GM12878 (cell line): ENCODE data around the gene HOXB6. TPM values are rescaled to one million over a fixed set of nuclear protein-coding genes. Genes with fewer than 3 reads are reported as not detected.

ENCODE experiments used
- ATAC-seq: fragments of 200-7000 bp; cut with Tn5 transposase; 3 replicates; pipeline ENCODE4 v1.9.1; 2020; ENCODE audit warnings: mild to moderate bottlenecking, moderate library complexity
- BruUV-seq: library from RNA; stranded (reverse); fragments of 400-500 nt; replicated peaks from 2 replicates; lab custom pipeline; 2021; lab: Mats Ljungman, UMichigan
- CTCF ChIA-PET: fragments of 300-600 bp; sonication (Branson Sonifier 250); formaldehyde crosslinking; extraction: SDS; loops from one replicate; lab custom pipeline; 2021; ENCODE audit warnings: inconsistent platforms; lab: Yijun Ruan, JAX
- POLR2A ChIA-PET: fragments of 350-600 bp; formaldehyde crosslinking; extraction: SDS; loops from one replicate; lab custom pipeline; 2021; ENCODE audit warnings: inconsistent platforms; lab: Charles Lee
- RAD21 ChIA-PET: fragments of 300-600 bp; sonication (Branson Sonifier 250); formaldehyde crosslinking; loops from one replicate; lab custom pipeline; 2023; ENCODE audit warnings: antibody characterized with exemption; ENCODE audit not compliant: unreplicated experiment; lab: Charles Lee
- SMC1A ChIA-PET: fragments of 300-600 bp; sonication (Branson Sonifier 250); formaldehyde crosslinking; loops from one replicate; lab custom pipeline; 2023; ENCODE audit not compliant: unreplicated experiment, uncharacterized antibody; lab: Charles Lee
- DNase-seq: peaks from one replicate; pipeline ENCODE4 v3.0.0-alpha.2; 2011; ENCODE audit warnings: low read depth, low spot score
- FAIRE-seq: peaks from 3 replicates; lab custom pipeline; 2011; peaks lifted over from hg19 to GRCh38; lab: Jason Lieb, UNC
- H2AFZ ChIP-seq: 2 replicates; pipeline ENCODE4 v1.6.0; 2011; ENCODE audit warnings: low read depth, low read length, control low read depth; ENCODE audit not compliant: control insufficient read depth
- H3K27ac ChIP-seq: 2 replicates; pipeline ENCODE4 v1.5.1; 2011; ENCODE audit warnings: control low read depth; ENCODE audit not compliant: control insufficient read depth, insufficient read depth
- H3K27me3 ChIP-seq, 2 experiments: replicated peaks in 1 of 2; 2 replicates each; pipeline versions ENCODE4 v1.6.0 to v1.6.1; 2011; ENCODE audit warnings: low read length in 1 of 2; ENCODE audit not compliant: control insufficient read depth in 2 of 2, insufficient read depth in 2 of 2
- H3K36me3 ChIP-seq, 2 experiments: 2 replicates each; pipeline ENCODE4 v1.5.1; 2011; ENCODE audit warnings: low read length in 1 of 2; ENCODE audit not compliant: control insufficient read depth in 2 of 2, insufficient read depth in 2 of 2
- H3K4me1 ChIP-seq: 2 replicates; pipeline ENCODE4 v1.6.1; 2011; ENCODE audit warnings: mild to moderate bottlenecking, low read length, moderate library complexity, mixed read lengths; ENCODE audit not compliant: control insufficient read depth, insufficient read depth
- H3K4me2 ChIP-seq: 2 replicates; pipeline ENCODE4 v1.6.0; 2011; ENCODE audit warnings: control low read depth; ENCODE audit not compliant: control insufficient read depth, insufficient read depth
- H3K4me3 ChIP-seq: fragments of 200-600 bp; sonication (generic); 2 replicates; pipeline ENCODE4 v1.5.1; 2016
- H3K79me2 ChIP-seq: 2 replicates; pipeline ENCODE4 v1.6.0; 2011; ENCODE audit warnings: low read length; ENCODE audit not compliant: control insufficient read depth, insufficient read depth
- H3K9ac ChIP-seq: 2 replicates; pipeline ENCODE4 v1.8.0; 2011; ENCODE audit warnings: low read length, control low read depth, mixed read lengths; ENCODE audit not compliant: control insufficient read depth, insufficient read depth
- H3K9me3 ChIP-seq: replicated peaks from 3 replicates; pipeline ENCODE4 v1.5.1; 2011; ENCODE audit warnings: mild to moderate bottlenecking, low read length; ENCODE audit not compliant: control insufficient read depth, insufficient read depth
- H4K20me1 ChIP-seq: 2 replicates; pipeline ENCODE4 v1.6.0; 2011; ENCODE audit not compliant: control insufficient read depth, insufficient read depth
- CEBPB ChIP-seq, 2 experiments: fragments of 150-350 bp in 1 of 2; IDR thresholded peaks; 2 replicates each; pipeline ENCODE4 v1.6.1; 2012 to 2014; ENCODE audit warnings: low read depth in 2 of 2, low read length in 2 of 2, borderline replicate concordance in 1 of 2, inconsistent platforms in 1 of 2
- CHD4 ChIP-seq: fragments of 200-600 bp; sonication (generic); IDR thresholded peaks from 2 replicates; pipeline ENCODE4 v1.6.1; 2016; ENCODE audit warnings: mild to moderate bottlenecking
- E2F4 ChIP-seq: IDR thresholded peaks from 2 replicates; pipeline ENCODE4 v1.6.1; 2012; ENCODE audit warnings: low read depth, low read length, improper control_type of control experiment
- HSF1 ChIP-seq: fragments of 150-350 bp; IDR thresholded peaks from 2 replicates; pipeline ENCODE4 v1.6.1; 2014; ENCODE audit warnings: mild to moderate bottlenecking, low read depth, low read length
- NKRF ChIP-seq: fragments of 450-650 bp; conservative IDR thresholded peaks from 2 replicates; pipeline ENCODE4 v1.6.1; 2017; ENCODE audit warnings: mild to moderate bottlenecking, moderate library complexity
- PBX3 ChIP-seq: IDR thresholded peaks from 2 replicates; pipeline ENCODE4 v1.6.1; 2011; ENCODE audit warnings: mild to moderate bottlenecking, low read depth, low read length, moderate library complexity; ENCODE audit not compliant: insufficient replicate concordance
- PML ChIP-seq: IDR thresholded peaks from 2 replicates; pipeline ENCODE4 v1.6.1; 2012; ENCODE audit warnings: low read length, inconsistent platforms
- POU2F2 ChIP-seq: IDR thresholded peaks from 3 replicates; pipeline ENCODE4 v1.6.1; 2011; ENCODE audit warnings: low read depth, mild to moderate bottlenecking, low read length, borderline replicate concordance
- RUNX3 ChIP-seq: IDR thresholded peaks from 2 replicates; pipeline ENCODE4 v1.6.1; 2012; ENCODE audit warnings: low read length, inconsistent platforms
- SIN3A ChIP-seq: IDR thresholded peaks from 2 replicates; pipeline ENCODE4 v1.6.1; 2012; ENCODE audit warnings: low read depth, low read length, improper control_type of control experiment
- STAT3 ChIP-seq: IDR thresholded peaks from 2 replicates; pipeline ENCODE4 v1.6.1; 2011; ENCODE audit warnings: low read depth, low read length, improper control_type of control experiment
- TBL1XR1 ChIP-seq: IDR thresholded peaks from 2 replicates; pipeline ENCODE4 v1.6.1; 2012; ENCODE audit warnings: low read depth, low read length, improper control_type of control experiment
- TCF7 ChIP-seq: IDR thresholded peaks from 2 replicates; pipeline ENCODE4 v1.6.1; 2014; ENCODE audit warnings: antibody characterized with exemption, borderline replicate concordance
- YBX1 ChIP-seq: fragments of 450-650 bp; IDR thresholded peaks from 2 replicates; pipeline ENCODE4 v1.6.1; 2016; ENCODE audit warnings: antibody characterized with exemption
- ZBTB33 ChIP-seq: fragments of 450-650 bp; IDR thresholded peaks from 2 replicates; pipeline ENCODE4 v1.6.1; 2017; ENCODE audit warnings: mild to moderate bottlenecking
- ZNF384 ChIP-seq: IDR thresholded peaks from 2 replicates; pipeline ENCODE4 v1.6.1; 2012; ENCODE audit warnings: low read depth, mild to moderate bottlenecking, low read length, improper control_type of control experiment, borderline replicate concordance
- WGBS: methylation state at CpG from one replicate; pipeline ENCODE4 v1.1.6; 2016; ENCODE audit warnings: low lambda C conversion rate; ENCODE audit not compliant: insufficient replicate concordance, insufficient coverage; ENCODE audit errors: missing lambda C conversion rate; 5-methylcytosine and 5-hydroxymethylcytosine counted together
- in situ Hi-C: fragments of 300-500 bp; cut with MboI; formaldehyde crosslinking; loops from 9 replicates; pipeline ENCODE4 v1.14.3; 2018; ENCODE audit warnings: mixed read lengths
- intact Hi-C: fragments of 100-400 bp; cut with micrococcal nuclease; formaldehyde crosslinking; loops from one replicate; pipeline ENCODE4 v1.14.2; 2022; ENCODE audit not compliant: unreplicated experiment
- polyA plus RNA-seq, 11 experiments: library from polyadenylated mRNA; depleted of rRNA in 4 of 11; unstranded in 6 of 11; stranded (reverse) in 5 of 11; fragments of >200 nt; fragmentation: Nextera tagmentation in 4 of 11; fragmentation: Illumina TruSeq in 1 of 11; extraction: Ambion mirVana in 4 of 11; extraction: Trizol in 1 of 11; gene quantifications; 1 replicate in 1 of 11; 2 replicates in 10 of 11; pipeline versions ENCODE4 v1.2.1 to v1.2.3, GENCODE V29; 2011 to 2016; ENCODE audit warnings: inconsistent platforms in 2 of 11, missing spikeins in 2 of 11, low read depth in 1 of 11
- total RNA-seq, 4 experiments: library from RNA; depleted of rRNA in 3 of 4; stranded (reverse); fragments of >200 nt in 3 of 4; fragmentation: Illumina TruSeq in 1 of 4; extraction: Trizol in 1 of 4; gene quantifications; 2 replicates each; pipeline versions ENCODE4 v1.2.1 to v1.2.3, GENCODE V29; 2013 to 2021

Gene HOXB6
- total and polyA plus RNA-seq, 10 of the 15 experiments (the other 5 are each of a cell fraction or from before 2014, with no cell fraction given), result 0.04 to 0.51 (median 0.09) TPM; not detected in 2

GRCh38 chr17:48603959-48604769 is 622 bp downstream of the HOXB6 start:
- Histone ChIP-seq H3K4me3 (no peak overlapping the region), H3K79me2 (no peaks in the 10 kb centered on the region), H2AFZ (no peak overlapping the region), H3K9me3 (no peaks in the 10 kb centered on the region), H3K27ac (no peak overlapping the region), H3K27me3 (peaks cover 12 to 17% of the 10 kb centered on the region in 2 experiments), H3K4me1 (no peaks in the 10 kb centered on the region), H3K9ac (no peak overlapping the region), H3K36me3 (no peaks in the 10 kb centered on the region), H4K20me1 (no peaks in the 10 kb centered on the region), H3K4me2 (no peak overlapping the region)
- SMC1A ChIA-PET, result interaction anchor here (0.8 kb wide), 1 partner anchor 9 kb away, joined by 3 read pairs; no protein-coding TSS in a partner anchor
- RAD21 ChIA-PET, result interaction anchor here (0.6 kb wide), 1 partner anchor 14 kb away, joined by 3 read pairs; no protein-coding TSS in a partner anchor
- CTCF ChIA-PET, result interaction anchor here (0.6 to 2.3 kb wide), 2 partner anchors 234 to 345 kb away, joined by 4 to 6 read pairs; no protein-coding TSS in a partner anchor
- ATAC-seq (no peak), DNase-seq (no peak), FAIRE-seq (no peak)
- intact Hi-C loops, result no loop called here
- 11% methylated on average over 21 of the region's 21 CpGs for WGBS
- BruUV-seq, result no TSS peak
- POLR2A ChIA-PET, result interaction anchor here (0.7 kb wide), 1 partner anchor 866 kb away, joined by 6 read pairs; no protein-coding TSS in a partner anchor
- in situ Hi-C loops, result no loop called here
- TF ChIP-seq NKRF, result no peak
- TF ChIP-seq PML, result no peak
- no peak for TF ChIP-seq TBL1XR1
- TF ChIP-seq ZNF384, result no peak
- TF ChIP-seq ZBTB33, result no peak
- TF ChIP-seq PBX3, result no peak
- TF ChIP-seq STAT3, result no peak
- no peak for TF ChIP-seq TCF7
- TF ChIP-seq SIN3A, result no peak
- no peak for TF ChIP-seq HSF1
- no peak for TF ChIP-seq POU2F2
- no peak for TF ChIP-seq CEBPB (IDR thresholded peaks at IDR 0.05; ENCODE audit: borderline replicate concordance in 1 of 2, low read depth in 2 of 2, low read length in 2 of 2)
- TF ChIP-seq CHD4, result no peak
- TF ChIP-seq RUNX3, result no peak
- no peak for TF ChIP-seq E2F4
- TF ChIP-seq YBX1, result no peak
